ENCODE measurements around the gene RYR2. TPM values are rescaled to one million over a fixed set of nuclear protein-coding genes. Genes with fewer than 3 reads are reported as not detected.

Gene RYR2
- total RNA-seq, 4 donors from 2014 or later, result 0.16 to 1.4 (median 0.60) TPM

GRCh38 chr1:237863234-237863633, 821.2 kb downstream of the RYR2 start:
- no peak for TF ChIP-seq CTCF (IDR thresholded peaks at IDR 0.05; ENCODE audit: low read depth)

GRCh38 chr1:237864338-237865244, 822.6 kb downstream of the RYR2 start:
- TF ChIP-seq CTCF (IDR thresholded peaks at IDR 0.05; ENCODE audit: low read depth), result no peak

- no peak for TF ChIP-seq CTCF (IDR thresholded peaks at IDR 0.05; ENCODE audit: low read depth)
Measured at GRCh38 chr1:237867380-237867888, 825.5 kb downstream of the RYR2 start.

GRCh38 chr1:237868817-237869600, 827.0 kb downstream of the RYR2 start:
- no peak for TF ChIP-seq CTCF (IDR thresholded peaks at IDR 0.05; ENCODE audit: low read depth)

- no peak for TF ChIP-seq CTCF (IDR thresholded peaks at IDR 0.05; ENCODE audit: low read depth)
Measured at GRCh38 chr1:237873487-237874211, 831.7 kb downstream of the RYR2 start.

GRCh38 chr1:237875291-237875690, 833.3 kb downstream of the RYR2 start:
- no peak for TF ChIP-seq CTCF (IDR thresholded peaks at IDR 0.05; ENCODE audit: low read depth)
